Skeletal muscle cell (primary cell): ENCODE measurements around the gene PXMP4.
A peak's percentile ranks its signal among the peaks of the same experiment; 100 is the strongest.

ENCODE experiments used
- DNase-seq: peaks from one replicate; pipeline ENCODE4 v3.0.0-alpha.2; 2010; ENCODE audit warnings: low read depth
- H3K4me3 ChIP-seq: 2 replicates; pipeline ENCODE4 v1.5.1; 2011; ENCODE audit warnings: low read depth, mild to moderate bottlenecking, control low read depth, low read length, moderate library complexity

Gene PXMP4

DNA sequence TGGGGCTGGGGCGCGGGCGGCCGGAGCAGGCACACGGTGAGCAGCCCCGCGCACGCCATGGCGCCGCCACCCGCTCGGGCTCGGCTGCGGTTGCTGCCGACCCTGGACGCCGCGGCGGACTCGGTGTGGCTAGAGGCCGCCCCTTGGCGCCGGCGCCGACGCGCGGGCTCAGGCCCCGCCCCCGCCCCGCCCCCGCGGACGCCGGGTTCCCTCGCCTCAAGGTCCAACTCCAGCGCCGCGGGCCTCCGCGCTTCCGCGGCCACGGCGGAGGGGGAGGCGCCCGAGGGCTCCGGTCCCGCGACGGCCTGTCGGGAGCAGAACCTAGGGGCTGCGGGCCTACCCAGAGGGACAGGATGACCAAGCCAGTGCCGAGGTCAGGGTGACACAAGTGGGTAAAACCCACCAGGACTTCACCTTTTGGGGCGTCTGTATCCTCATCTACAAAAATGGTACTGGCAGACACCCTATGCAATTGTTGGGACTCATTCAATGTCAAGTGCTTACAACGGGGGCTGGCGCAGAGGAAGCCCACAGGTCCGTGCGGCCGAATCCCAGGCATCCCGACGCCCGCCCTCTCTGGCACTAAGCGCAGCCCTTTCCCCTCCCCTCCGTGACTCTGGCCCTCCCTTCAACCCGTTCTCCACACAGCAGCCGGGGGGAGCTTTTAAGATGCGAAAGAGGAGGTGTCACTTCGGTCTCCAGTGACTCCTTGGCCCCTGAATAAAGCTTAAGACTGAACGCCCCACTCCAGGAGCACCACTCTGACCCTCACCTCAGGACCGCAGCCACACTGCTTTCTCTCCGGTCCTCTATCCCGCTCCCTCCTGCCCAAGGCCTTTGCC lies 45.6 kb downstream of the PXMP4 start, which contains the start of gene NECAB3:
Gene NECAB3 (minus strand): TSS at position 135 of the 842 bp plus-strand sequence. CDS start 76 bp downstream, at position 59.
- peak within 1 kb of the TSS; percentile 71 for H3K4me3 ChIP-seq
- DNase-seq: no peak

DNA sequence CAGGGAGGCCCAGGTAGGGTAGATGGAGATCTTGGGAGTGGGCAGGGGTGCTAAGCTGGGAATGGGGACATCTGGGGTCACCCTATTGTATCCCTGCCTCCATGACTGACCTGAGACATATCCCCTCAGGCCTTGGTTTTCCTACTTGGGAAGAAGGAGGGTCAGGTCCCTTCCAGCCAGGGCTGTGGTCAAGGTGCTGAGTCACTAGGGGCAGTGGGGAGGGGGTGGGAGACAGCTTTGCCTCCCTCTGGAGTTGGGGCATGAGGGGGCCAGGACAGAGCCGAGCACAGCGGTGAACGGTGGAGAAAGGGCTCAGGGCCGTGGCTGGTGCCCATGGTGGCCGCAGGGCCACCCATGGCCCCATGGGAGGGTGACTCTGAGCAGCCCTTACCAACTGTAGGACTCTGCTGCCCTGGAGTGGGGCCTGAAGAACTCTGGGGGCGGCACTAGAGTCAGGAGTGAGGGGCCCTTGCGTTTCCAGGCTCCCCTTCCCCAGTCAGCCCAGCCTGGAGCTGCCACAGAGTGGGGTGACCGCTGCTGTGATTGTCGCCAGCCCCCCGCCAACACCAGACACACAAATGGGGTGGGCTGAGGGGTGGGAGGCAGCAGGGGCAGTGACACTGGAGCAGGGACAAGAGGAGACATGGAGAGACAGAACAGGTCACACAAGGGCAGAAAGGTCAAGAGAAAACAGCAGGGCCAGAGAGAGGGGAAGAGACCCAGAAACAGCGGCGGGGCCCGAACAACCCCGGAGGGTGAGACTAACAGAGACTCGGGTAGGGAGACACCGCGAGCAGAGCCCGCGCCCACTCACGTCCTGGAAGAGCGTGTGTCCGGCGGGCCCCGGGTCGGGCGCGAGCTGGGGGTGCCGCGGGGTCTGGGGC lies 46.5 kb downstream of the PXMP4 start:
- H3K4me3 ChIP-seq: peak overlapping the region; percentile 71
- DNase-seq: no peak

DNA sequence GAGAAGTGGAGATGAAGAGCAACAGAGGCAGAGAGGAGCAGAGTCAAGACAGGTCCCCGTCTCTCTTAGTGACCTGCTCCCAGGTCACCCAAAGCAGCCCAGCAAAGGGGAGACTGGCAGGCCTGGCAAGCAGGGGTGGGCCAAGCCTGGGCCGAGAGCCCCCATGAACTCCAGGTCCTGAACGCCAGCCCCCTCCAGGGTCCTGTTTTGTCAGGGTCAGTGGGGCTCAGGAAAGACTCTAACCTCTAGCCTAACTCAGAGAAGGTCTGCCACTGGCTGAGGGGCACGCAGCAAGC lies 47.0 kb downstream of the PXMP4 start:
- H3K4me3 ChIP-seq: peak overlapping the region; percentile 71
- DNase-seq: no peak

DNA sequence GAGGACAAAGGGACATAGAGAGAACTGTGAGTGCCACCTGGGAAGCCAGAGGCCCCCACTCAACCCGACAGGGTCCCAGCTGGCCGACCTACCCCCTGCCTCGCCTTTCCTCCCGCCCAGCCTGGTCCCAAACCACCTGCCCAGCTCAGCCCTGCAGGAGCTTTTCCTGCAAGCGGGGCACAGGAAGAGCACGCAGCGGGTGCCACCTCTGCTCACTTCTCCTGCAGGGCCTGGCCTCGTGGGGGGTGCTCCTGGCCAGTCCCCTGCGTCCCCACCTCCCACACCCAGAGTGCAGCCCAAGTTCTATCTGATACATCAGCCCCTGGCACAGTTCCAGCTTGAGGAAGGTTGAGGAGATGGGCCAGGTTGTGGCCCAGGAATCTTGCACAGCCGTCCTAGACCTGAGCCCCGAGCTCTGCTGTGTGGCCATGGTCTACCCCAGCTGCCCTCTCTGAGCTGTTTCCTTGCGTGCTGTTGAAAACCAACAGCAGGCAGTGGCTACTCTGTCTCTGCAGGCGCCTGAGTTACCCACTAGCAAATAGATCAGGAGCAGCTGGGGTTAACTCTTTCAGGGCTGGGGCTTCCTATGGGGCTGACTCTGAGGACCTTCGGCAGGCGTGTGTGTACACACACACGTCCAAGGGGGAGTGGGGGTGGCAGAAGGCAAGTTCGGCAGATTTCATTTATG lies 47.5 kb downstream of the PXMP4 start:
- peak overlapping the region; percentile 71 for H3K4me3 ChIP-seq

DNA sequence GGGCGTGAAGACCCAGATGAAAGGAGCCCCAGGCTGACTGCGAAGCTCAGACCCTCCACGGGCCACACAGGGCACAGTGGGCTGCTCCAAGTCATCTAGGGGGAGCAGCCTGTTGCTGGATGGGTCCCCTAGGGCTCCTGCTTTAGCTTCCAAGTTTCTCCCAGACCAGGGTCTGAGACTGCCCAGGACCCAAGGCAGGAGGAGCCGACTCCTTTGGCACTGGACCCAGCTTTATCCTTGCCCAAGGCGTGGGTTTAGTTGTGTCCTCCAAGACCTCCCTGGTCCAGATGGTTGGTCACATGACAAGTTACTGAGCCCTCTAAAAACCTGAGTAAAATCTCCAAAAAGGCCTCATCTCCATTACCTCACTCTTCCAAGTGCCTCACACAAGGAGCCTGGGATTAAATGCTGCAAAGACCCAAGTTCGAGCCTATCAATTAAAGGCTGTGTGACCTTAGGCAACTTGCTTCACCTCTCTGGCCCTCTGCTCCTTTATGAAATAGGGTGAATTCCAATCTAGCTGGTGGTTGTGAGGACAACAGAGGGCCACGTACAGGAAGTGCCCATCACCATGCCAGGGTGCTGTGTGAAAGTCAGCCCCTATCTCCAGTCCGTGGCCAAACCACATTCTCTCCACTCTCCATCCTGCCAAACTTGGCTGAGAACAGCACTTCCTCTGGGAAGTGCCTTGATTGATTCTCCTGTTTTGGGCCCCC lies 48.4 kb downstream of the PXMP4 start:
- DNase-seq: no peak
- H3K4me3 ChIP-seq: no peak overlapping the region

More for the DNA sequence above, 47.5 kb downstream of the PXMP4 start:
- DNase-seq: no peak

DNA sequence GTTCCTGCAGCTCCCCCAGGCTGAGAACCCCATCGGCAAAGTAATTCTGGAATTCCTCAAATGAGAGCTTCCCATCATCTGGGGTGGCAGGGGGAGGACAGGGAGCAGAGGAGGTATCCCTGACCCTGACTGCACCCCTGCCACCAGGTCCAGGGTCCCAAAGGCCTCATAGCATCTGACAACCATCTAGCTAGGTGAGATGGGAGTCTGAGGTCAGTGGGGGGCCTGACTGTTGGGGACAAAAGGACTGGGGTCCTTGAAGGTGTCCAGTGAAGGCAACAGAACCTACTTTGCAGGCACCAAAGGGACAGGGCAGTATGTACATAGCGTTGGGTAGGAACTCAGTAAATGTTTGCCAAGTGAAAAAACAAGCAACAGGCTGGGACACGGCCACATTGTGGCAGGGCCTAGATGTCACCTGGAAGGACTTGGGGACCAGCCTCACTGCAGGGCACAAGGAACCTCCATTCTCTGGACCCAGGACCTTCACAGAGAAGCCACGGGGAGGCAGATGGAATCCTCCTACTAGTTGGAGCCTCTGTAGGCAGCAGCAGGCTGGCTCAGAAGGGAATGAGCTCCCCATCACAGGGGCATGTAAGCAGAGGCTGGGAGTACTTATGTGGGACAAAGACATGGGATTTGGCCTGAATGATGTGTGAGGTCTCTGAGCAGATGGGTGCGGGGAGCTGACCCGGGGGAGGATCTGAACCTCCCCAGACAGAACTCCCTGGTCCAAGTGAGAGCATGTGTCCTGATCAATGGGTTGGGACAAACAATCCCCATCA lies 49.2 kb downstream of the PXMP4 start:
- H3K4me3 ChIP-seq: no peak overlapping the region
- DNase-seq: no peak

DNA sequence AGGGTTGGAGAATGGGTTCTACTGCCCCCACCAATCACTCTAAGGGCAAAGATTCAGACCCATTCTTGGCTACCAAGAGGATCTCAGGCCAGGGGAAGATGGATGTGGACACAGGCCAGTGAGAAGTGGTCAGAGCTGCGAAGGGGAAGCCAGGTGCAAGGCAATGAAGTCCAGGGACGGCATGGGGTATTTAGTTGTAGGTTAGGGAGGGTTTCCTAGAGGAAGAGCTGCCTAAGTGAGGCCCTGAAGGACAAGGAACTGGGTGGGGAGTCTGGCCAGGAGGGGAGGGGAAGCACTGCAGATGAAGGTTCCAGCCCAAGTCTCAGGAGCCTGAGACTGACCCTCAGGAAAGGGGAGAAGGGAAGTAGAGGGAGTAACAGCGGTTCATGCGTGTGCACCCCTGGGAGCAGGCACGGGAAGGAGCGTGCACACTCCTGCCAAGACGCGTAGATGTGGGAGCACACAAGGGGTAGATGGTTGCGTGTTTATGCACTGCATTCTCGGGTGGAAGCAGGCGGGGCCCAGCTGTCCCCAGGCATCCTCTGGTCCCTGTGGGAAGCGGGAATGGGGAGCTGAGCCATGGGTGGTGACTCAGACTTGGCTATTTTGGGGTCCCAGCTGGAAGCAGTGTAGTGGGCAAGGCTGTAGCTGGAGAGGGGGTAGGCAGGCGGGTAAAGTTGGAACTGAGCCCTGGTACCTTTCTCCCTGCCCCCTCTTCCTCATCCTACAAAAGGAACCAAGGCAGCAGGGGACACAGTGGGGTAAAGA lies 50.1 kb downstream of the PXMP4 start:
- H3K4me3 ChIP-seq: no peak overlapping the region
- DNase-seq: no peak

DNA sequence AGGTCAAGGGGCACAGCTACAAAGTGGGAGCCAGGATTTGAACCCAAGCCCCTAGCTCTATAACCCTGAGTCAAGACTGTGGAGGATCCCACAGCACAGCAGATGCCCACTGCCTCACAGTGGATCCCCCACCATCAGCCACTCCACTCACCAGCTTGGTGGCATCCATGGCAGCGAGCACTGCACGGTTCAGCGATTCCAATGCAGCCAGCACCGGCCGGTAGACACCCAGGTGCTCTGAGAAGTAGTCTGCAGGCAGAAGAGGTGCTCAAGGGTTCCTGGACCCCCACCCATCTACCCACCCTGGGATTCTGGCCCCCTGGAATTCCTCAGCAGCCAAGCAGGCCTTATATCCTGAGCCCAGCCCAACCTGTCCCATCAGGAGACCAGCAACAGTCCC lies 50.9 kb downstream of the PXMP4 start:
- no peak for DNase-seq
- no peak overlapping the region for H3K4me3 ChIP-seq

DNA sequence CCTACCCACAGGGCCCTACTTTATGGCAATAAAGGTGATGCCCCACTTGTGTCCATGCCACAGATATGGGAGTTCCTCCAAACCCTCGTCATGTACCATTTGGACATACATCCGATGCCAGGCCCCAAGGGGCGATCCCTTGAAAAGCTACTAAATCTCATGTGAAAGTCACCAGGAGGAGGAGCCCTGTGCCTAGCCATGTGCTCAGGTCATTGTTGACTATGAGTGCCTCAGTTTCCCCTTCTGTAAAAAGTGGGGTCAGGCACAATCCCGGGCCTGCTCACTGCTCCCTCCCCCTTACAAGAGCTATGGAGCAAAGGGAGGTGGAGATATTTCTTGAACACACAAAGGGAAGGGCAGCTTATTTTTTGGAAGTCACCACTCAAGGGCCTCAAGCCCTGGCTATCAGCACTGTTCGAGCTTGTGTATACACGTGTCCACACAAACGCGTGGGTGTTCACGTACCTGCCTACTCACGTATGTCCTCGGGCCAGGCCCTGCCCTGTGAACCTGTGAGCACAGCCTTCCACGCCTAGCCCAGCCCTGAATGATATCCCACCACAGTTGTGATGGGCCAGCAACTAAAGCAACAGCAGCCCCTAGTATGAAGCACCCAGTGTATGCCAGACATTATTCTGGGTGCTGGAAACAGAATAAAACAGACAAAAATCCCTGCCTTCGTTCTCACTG lies 51.5 kb downstream of the PXMP4 start:
- DNase-seq: no peak
- H3K4me3 ChIP-seq: no peak overlapping the region

DNA sequence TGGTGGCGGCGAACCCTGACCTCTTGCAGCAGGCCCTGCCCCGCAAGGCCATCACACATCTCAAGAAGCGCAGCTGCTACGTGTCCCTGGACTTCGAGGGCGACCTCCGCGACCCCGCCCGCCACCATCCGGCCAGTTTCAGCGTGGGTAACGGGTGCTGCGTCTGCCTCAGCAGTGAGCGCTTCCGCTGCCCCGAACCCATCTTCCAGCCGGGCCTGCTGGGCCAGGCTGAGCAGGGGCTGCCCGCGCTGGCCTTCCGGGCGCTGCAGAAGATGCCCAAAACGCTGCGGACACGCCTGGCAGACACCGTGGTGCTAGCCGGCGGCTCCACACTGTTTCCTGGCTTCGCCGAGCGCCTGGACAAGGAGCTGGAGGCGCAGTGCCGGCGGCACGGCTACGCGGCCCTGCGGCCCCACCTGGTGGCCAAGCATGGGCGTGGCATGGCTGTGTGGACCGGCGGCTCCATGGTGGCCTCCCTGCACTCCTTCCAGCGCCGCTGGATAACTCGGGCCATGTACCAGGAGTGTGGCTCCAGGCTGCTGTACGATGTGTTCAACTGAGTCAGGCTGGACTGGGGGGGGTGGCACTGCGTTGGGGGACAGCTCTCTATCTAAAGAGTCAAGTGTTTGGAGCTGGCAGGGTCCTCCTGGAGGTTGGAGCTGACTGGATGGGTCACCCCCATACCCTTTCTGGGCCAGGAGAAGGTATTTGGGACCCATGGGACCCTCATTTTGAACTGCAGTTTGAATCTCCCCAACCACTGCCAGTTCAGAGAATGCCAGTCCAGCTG lies 52.2 kb downstream of the PXMP4 start:
- peak overlapping the region; percentile 54 for H3K4me3 ChIP-seq
- no peak for DNase-seq

DNA sequence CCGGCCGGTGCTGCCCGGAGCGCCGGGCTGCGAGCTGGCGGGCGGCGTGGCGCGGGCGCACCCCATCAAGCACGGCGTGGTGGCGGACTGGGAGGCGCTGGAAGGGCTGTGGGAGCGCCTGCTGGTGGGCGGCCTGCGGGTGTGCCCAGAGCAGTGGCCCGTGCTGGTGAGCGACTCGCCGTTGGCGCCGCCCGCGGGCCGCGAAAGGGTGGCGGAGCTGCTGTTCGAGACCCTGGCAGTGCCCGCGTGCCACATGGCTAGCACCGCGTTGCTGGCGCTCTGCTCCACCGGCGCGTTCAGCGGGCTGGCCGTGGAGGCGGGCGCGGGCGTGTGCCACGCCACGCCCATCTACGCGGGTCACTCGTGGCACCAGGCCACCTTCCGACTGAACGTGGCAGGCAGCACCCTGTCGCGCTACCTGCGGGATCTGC lies 52.9 kb downstream of the PXMP4 start:
- no peak for DNase-seq
- H3K4me3 ChIP-seq: peak overlapping the region; percentile 54

DNA sequence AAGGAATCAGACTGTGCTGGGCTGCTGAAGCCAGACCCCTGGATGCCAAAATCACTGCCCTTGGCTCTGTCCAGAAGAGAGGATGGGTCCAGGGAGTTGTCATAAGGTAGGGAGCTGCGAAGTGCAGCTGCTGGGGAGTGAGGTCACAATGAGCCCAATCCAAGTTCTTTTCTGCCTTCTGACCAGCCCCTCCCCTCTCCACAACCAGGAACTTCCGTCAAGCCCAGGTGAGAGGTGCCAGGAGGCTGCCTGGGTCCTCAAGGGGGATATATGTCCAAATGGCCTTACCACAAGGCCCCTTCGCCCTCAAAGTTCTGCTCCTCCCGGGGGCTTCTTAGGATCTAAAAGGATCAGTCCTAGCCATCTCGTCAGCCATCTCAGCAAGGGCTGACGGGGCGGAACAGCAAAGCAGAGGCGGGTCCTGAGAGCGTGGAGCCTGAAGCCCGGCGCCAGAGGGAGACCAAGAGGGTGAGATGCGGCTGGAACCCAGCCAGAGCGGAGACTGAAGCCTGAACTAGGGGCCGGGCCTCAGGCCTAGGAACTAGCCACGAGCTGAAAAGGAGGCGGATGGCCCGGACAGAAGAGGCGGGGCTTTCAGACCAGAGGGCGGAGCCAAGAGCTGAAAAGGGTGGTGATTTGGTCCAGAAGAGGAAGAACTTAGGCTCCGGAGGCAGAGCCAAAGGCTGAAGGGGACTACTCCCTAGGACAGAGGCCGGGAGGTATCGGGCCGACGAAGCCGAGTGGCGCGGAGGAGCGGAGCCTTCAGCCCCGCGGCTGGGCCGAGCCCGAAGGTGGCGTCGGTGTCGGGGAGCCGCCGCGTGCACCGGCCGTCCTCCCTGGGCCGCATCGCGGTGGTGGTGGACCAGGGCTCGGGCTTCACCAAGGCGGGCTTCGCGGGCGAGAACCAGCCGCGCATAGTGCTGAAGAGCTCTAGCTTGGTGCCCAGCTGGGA lies 53.5 kb downstream of the PXMP4 start, which contains the start of gene ACTL10:
Gene ACTL10 (plus strand): TSS at position 651 of the 952 bp plus-strand sequence. CDS start 555 bp downstream, outside the sequence.
- peak within 1 kb of the TSS; percentile 54 for H3K4me3 ChIP-seq
- peak; percentile 88 for DNase-seq

DNA sequence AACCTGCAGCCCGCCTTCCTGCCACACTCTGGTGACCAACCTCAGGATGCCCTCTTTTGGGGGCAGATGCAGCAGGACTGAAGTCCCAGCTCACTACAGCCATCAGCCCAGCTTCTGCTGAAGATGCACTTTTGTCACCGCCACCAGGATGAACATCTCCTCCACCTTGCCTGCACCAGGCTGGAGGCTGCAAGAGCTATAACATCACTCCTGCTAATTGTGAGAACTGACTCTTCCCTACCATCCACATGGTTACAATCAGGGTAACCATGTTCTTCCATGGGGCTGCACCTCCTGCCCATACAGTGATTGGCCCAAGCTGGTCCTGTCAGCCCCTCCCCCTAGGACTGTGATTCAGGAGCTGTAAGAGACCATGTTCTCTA lies 55.4 kb downstream of the PXMP4 start:
- H3K4me3 ChIP-seq: no peak overlapping the region
- no peak for DNase-seq

DNA sequence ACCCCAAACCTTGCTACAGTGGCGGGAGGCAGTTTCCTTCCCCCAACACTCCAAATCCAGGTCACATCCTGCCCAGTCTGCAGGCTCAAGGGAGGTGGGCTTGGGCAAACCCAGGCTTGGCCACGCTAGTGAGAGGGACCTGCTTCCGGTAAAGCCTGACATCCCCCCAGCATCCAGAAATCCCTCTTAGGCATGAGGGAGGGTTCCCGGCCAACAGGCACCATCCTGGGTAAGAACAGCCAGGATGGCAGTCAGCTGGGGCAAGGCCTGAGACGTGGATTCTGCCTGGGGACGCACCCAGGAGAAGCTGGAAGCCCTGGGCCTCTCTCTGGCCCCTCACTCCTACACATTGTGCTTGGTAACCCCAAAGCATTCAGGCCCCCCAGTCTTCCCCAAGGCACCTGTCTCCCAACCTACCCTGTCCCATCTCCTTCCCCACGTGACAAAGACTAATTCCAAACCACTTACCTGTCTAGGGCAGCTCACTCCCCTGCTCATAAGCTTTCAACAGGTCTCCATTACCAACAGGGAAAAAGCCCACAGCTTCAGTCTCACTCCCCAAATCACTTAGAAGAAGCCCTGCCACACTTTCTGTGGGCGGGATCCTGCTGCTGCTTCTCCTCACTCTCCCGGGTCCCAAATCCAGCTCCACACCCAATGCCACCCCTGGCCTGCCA lies 55.9 kb downstream of the PXMP4 start:
- H3K4me3 ChIP-seq: peak overlapping the region; percentile 73
- DNase-seq: no peak
